HG03521 (cell line): ENCODE results near the gene TIGD1.
"Not testable (repeated sequence)": the region's sequence is repeated elsewhere in the genome, so short reads cannot be mapped to it uniquely, and the experiment has no call there.

Experiments used
- ATAC-seq: cut with Tn5 transposase; IDR thresholded peaks from one replicate; pipeline ENCODE4 v1.9.1; 2021; ENCODE audit warnings: mild to moderate bottlenecking, moderate library complexity; ENCODE audit not compliant: unreplicated experiment

The TIGD1 gene

GRCh38 chr2:232540441-232541041 is 9.8 kb downstream of the TIGD1 start:
- ATAC-seq = no peak

- ATAC-seq = no peak
Observed at GRCh38 chr2:232539298-232540231, 10.8 kb downstream of the TIGD1 start, which contains the start of gene CHRNG. TSS of gene CHRNG (plus strand) at chr2:232539692. CDS start at chr2:232539748, 56 bp downstream.

- no peak for ATAC-seq
Observed at GRCh38 chr2:232538671-232539070, 11.7 kb downstream of the TIGD1 start.

- ATAC-seq = no peak
Observed at GRCh38 chr2:232537499-232537898, 12.9 kb downstream of the TIGD1 start.

GRCh38 chr2:232537079-232537478 is 13.3 kb downstream of the TIGD1 start:
- no peak for ATAC-seq

GRCh38 chr2:232535761-232536530 is 14.4 kb downstream of the TIGD1 start:
- no peak for ATAC-seq

GRCh38 chr2:232534940-232535651 is 15.3 kb downstream of the TIGD1 start:
- ATAC-seq = no peak

GRCh38 chr2:232533944-232534710 is 16.2 kb downstream of the TIGD1 start:
- no peak for ATAC-seq

GRCh38 chr2:232532821-232533220 is 17.5 kb downstream of the TIGD1 start:
- ATAC-seq = not testable (repeated sequence)

- ATAC-seq = no peak
Observed at GRCh38 chr2:232532419-232532818, 17.9 kb downstream of the TIGD1 start.

GRCh38 chr2:232530626-232531260 is 19.6 kb downstream of the TIGD1 start:
- ATAC-seq = no peak

- no peak for ATAC-seq
Observed at GRCh38 chr2:232529806-232530547, 20.4 kb downstream of the TIGD1 start.

- no peak for ATAC-seq
Observed at GRCh38 chr2:232528746-232529460, 21.5 kb downstream of the TIGD1 start.

GRCh38 chr2:232527905-232528470 is 22.4 kb downstream of the TIGD1 start:
- ATAC-seq = no peak

GRCh38 chr2:232526372-232526941 is 23.9 kb downstream of the TIGD1 start:
- no peak for ATAC-seq

- ATAC-seq = no peak
Observed at GRCh38 chr2:232525791-232526371, 24.5 kb downstream of the TIGD1 start, which contains the start of gene CHRND. TSS of gene CHRND (plus strand) at chr2:232526160. CDS start at chr2:232526216, 56 bp downstream.

GRCh38 chr2:232525199-232525598 is 25.2 kb downstream of the TIGD1 start:
- ATAC-seq = no peak
